ENCODE data around the gene DNAJB8. TPM values are rescaled to one million over a fixed set of nuclear protein-coding genes. Genes with fewer than 3 reads are reported as not detected.

Gene DNAJB8
- total RNA-seq, 2 experiments from 2014 or later: not detected

DNA sequence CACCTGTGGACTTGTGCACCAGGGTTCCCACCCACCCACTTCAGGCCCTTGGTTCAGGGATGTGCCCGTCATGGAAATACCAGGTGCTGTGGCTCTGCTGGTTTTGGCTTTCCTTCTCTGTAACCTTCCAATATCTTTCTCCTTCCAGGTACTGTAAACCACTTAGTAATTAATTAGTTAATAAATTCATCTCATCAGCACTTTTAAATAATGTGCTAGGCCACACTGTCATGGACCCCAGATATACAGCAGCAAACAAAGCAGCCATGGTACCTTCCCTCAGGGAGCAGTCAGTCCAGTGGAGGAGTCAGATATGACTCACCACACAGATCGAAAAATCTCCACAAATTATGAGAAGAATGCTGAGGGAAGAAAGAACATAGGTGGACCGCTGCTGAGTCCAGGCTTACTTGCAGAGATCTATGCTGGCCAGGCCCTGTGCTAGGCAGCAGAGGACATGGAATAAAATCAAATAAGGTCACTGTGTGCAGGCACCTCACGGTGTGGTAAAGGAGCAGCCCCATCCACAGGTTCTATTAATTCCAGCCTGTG lies 33.1 kb upstream of the DNAJB8 start:
- DNase-seq: no peak
- Mint-ChIP-seq H3K27ac (no peak overlapping the region), H3K27me3 (peaks cover 35% of the 10 kb centered on the region), H3K36me3 (no peaks in the 10 kb centered on the region), H3K9me3 (no peaks in the 10 kb centered on the region), H3K4me1 (ENCODE audit: low read depth) (peaks cover 5% of the 10 kb centered on the region), H3K4me3 (no peak overlapping the region)
- intact Hi-C loops (cut with micrococcal nuclease): no loop called here
- ChIA-PET POLR2A (no interaction called here), CTCF (interaction anchor here (0.8 to 1.6 kb wide), 4 partner anchors 11 to 73 kb away, joined by 3 to 19 read pairs (median 3); no protein-coding TSS in a partner anchor)

DNA sequence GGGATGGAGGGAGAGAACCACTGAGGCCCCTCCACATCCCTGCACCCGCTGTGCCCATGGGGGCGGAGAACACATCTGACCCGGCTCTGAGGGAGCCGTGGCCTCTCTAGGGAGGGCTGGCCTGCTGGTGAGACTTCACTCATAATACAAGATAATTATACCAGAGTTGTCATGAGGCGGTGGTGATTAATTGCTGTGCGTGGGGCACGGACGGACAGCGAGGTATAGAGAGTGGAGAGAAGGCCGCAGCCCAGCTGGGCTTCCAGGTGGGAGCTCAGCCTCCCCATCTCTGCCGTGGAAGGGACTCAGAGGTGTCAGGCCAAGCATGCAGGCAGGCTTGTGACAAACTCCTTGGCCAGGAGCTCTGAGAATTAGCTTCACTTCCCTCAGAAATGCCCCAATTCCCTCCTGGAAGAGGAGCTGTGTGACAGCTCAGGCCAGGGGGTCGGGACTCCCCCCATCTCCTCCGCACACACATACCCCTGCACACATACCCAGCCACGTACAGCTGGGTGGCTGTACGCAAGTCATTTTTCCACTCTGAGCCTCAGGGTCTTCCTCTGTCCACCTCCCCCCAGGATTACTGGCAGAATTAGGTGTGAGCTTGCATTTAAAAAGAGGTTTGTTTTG lies 32.3 kb upstream of the DNAJB8 start:
- no peaks in the 10 kb centered on the region for H3K9me3 Mint-ChIP-seq
- H3K27ac Mint-ChIP-seq: no peak overlapping the region
- no peak overlapping the region for H3K4me3 Mint-ChIP-seq
- ChIA-PET CTCF (interaction anchor here (0.8 to 1.6 kb wide), 5 partner anchors 12 to 72 kb away, joined by 3 to 19 read pairs (median 3); no protein-coding TSS in a partner anchor), POLR2A (no interaction called here)
- H3K4me1 Mint-ChIP-seq (ENCODE audit: low read depth): peaks cover 5% of the 10 kb centered on the region
- peaks cover 41% of the 10 kb centered on the region for H3K27me3 Mint-ChIP-seq
- H3K36me3 Mint-ChIP-seq: no peaks in the 10 kb centered on the region
- intact Hi-C loops (cut with micrococcal nuclease): no loop called here
- DNase-seq: no peak

DNA sequence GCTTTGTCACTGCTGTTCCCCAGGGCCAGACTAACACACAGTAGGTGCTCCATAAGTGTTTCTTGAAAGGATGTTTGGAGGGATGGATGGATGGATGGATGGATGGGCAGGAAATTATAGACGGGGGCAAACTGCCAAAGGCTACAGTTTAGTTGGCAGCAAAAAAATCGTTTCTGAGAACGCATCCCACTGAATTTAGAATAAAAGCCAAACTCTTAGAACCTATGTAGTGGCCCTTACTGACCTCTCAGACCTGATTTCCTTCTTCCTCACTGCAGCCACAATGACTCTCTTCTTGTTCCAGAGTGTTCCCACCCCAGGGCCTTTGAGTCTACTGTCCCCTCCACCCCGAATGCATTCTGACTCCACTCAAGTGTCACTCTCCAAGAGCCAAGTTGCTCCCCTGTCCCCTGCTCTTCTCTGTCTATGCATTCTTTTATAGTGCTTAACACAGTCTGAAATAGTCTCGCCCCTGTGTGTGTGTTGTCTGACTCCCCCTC lies 31.5 kb upstream of the DNAJB8 start:
- no peaks in the 10 kb centered on the region for H3K36me3 Mint-ChIP-seq
- peak overlapping the region; percentile 1 for H3K4me3 Mint-ChIP-seq
- ChIA-PET CTCF (interaction anchor here (0.8 to 1.8 kb wide), 12 partner anchors 9 to 291 kb away, joined by 3 to 25 read pairs (median 4); no protein-coding TSS in a partner anchor), POLR2A (no interaction called here)
- intact Hi-C loops (cut with micrococcal nuclease): no loop called here
- H3K4me1 Mint-ChIP-seq (ENCODE audit: low read depth): peaks cover 7% of the 10 kb centered on the region
- no peak overlapping the region for H3K27ac Mint-ChIP-seq
- DNase-seq: no peak
- H3K27me3 Mint-ChIP-seq: peaks cover 47% of the 10 kb centered on the region
- no peaks in the 10 kb centered on the region for H3K9me3 Mint-ChIP-seq

DNA sequence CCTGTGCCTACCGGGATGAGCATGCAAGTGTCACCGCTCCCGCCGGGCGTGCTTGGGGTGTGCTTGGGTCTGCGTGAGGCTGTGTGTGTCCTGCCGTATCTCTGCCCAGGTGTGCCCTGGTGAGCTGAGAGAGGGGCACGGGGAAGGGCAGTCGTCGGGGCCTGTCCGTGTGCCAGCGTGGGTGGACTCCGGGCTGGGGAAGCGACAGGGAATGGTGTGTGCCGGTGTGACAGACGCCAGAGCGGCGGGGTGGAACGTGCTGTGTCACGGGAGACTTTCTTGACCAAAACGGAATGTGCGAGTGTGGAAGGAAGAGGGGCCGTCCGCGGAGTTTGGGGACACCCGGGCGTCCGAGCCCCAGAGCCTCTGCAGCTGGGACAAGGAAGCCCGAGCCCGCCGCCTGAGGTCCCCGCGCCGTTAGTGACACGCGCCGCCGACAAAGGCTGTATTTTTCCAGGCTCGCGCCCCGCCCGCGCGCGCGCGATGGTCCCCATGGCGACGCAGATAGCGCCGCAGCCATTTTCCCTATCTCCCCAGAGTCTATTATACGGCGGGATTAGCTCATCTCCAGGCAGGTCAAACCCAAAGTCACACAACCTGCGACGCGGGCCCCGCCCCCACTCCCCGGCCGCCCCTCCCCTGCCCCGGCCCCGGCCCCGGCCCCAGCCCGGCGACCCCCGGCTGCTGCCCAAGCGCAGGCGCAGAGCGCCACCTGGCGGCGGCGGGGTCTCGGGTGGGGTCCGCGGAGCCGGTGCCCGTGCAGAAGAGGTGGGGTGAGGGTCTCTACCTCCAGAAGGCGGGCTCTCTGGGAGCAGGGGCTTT lies 30.8 kb upstream of the DNAJB8 start:
- intact Hi-C loops (cut with micrococcal nuclease): loop anchor here (1.0 kb wide), 1 partner anchor 71 kb away; no protein-coding TSS in a partner anchor
- no peak overlapping the region for H3K27ac Mint-ChIP-seq
- ChIA-PET CTCF (interaction anchor here (0.6 to 1.8 kb wide), 17 partner anchors 9 to 402 kb away, joined by 3 to 25 read pairs (median 3); no protein-coding TSS in a partner anchor), POLR2A (no interaction called here)
- DNase-seq: peak; percentile 77
- H3K27me3 Mint-ChIP-seq: peaks cover 46% of the 10 kb centered on the region
- no peaks in the 10 kb centered on the region for H3K36me3 Mint-ChIP-seq
- H3K4me1 Mint-ChIP-seq (ENCODE audit: low read depth): peaks cover 7% of the 10 kb centered on the region
- H3K4me3 Mint-ChIP-seq: peak overlapping the region; percentile 60
- no peaks in the 10 kb centered on the region for H3K9me3 Mint-ChIP-seq

DNA sequence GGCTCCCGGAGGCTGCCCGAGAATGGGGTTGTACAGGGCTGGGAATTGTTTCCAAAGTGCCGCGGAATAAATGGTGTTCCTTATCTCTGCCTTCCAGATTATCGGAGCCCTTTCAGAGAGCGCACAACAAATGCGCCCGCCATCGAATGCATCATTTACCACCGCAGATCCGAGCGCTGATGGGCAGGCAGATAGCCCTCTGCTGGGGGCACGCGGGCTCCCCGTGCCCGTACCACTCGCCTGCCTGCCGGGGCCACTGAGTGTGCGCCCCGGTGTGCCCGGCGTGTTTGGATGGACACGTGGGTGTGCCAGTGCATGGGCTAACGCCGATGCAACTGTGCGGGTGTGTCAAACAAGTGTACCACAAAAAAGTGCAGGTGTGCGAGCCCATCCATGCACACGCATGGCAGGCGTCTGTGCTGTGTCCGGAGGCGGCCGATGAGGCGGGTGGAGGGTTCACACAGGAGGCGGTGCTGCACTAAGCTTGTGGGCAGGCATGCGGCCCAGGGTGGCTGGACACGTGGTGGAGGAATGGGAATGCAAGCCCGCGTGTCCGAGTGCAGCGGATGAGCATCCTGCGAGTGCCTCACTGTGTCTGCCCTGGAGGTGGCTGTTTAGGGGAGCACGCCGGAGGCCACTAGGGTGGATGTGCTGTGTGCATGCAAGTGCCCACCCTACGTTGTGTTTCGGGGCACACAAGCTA lies 30.1 kb upstream of the DNAJB8 start:
- CTCF ChIA-PET: interaction anchor here (0.7 to 1.8 kb wide), 13 partner anchors 9 to 402 kb away, joined by 3 to 25 read pairs (median 3); no protein-coding TSS in a partner anchor
- no peaks in the 10 kb centered on the region for H3K36me3 Mint-ChIP-seq
- H3K27ac Mint-ChIP-seq: no peak overlapping the region
- peak overlapping the region; percentile 60 for H3K4me3 Mint-ChIP-seq
- POLR2A ChIA-PET: no interaction called here
- intact Hi-C loops (cut with micrococcal nuclease): loop anchor here (1.0 kb wide), 1 partner anchor 70 kb away; no protein-coding TSS in a partner anchor
- peaks cover 48% of the 10 kb centered on the region for H3K27me3 Mint-ChIP-seq
- no peak for DNase-seq
- peaks cover 12% of the 10 kb centered on the region for H3K4me1 Mint-ChIP-seq (ENCODE audit: low read depth)
- no peaks in the 10 kb centered on the region for H3K9me3 Mint-ChIP-seq

DNA sequence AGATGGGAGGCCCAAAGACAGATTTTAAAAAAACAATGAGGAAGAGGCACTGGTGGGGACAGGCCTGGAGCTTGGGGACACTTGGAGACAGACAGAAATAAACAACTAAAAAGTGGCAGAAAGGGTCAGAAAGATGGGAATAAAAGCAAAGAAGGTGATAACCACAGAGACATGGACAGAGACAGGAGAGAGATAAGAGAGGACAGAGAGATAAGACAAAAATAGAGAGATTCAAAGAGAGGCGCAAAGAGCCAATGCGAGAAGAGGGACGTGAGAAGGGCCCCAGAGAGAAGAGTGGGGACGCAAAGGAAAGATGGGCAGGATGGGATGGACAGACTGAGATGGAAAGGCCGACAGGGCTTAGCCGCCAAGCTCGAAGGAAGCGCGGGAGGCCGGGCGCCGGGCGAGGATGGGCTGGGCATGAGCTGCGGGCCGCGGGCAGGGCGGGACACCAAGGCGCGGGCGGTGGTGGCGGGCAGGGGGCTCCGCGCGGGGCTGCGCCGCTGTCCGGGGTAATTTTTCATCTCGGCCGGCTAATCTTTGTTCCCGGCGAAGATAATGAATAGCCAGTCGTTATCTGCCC lies 29.4 kb upstream of the DNAJB8 start:
- Mint-ChIP-seq H3K27ac (no peak overlapping the region), H3K4me1 (ENCODE audit: low read depth) (peaks cover 15% of the 10 kb centered on the region), H3K4me3 (no peak overlapping the region), H3K36me3 (no peaks in the 10 kb centered on the region), H3K27me3 (peaks cover 55% of the 10 kb centered on the region), H3K9me3 (no peaks in the 10 kb centered on the region)
- intact Hi-C loops (cut with micrococcal nuclease): no loop called here
- POLR2A ChIA-PET: no interaction called here
- no peak for DNase-seq
- CTCF ChIA-PET: interaction anchor here (1.8 to 2.0 kb wide), 2 partner anchors 69 to 70 kb away, joined by 7 to 25 read pairs; no protein-coding TSS in a partner anchor

DNA sequence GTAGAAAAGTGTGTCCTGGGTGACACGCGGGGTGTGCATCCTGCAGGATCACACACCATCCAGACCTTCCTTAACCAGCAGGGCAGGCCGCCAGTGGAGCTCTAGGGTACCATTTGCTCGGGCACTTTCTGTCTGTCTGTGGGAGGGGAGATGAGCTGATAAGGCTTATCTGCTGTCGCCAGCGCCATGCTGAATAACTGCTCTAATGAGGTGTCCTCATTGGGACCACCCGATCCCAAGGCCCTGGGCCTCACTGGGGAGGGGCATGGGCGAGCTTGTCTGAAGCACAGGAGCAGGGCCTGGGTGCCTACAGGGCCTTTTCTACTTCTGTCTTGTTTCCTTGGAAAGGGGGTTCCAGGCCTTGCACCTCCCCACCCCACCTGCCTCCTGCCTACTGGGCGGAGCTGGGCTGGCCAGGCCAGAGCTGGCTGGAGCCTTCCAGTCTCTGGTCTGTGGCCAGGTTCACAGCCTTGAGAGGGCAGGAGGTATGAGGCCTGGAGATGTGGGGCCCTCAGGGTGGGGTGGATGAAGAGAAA lies 28.8 kb upstream of the DNAJB8 start:
- no peaks in the 10 kb centered on the region for H3K36me3 Mint-ChIP-seq
- DNase-seq: no peak
- intact Hi-C loops (cut with micrococcal nuclease): no loop called here
- H3K27me3 Mint-ChIP-seq: peaks cover 59% of the 10 kb centered on the region
- POLR2A ChIA-PET: no interaction called here
- no peaks in the 10 kb centered on the region for H3K9me3 Mint-ChIP-seq
- H3K27ac Mint-ChIP-seq: no peak overlapping the region
- no peak overlapping the region for H3K4me3 Mint-ChIP-seq
- H3K4me1 Mint-ChIP-seq (ENCODE audit: low read depth): peaks cover 19% of the 10 kb centered on the region
- CTCF ChIA-PET: interaction anchor here (2.0 kb wide), 1 partner anchor 69 kb away, joined by 7 read pairs; no protein-coding TSS in a partner anchor

DNA sequence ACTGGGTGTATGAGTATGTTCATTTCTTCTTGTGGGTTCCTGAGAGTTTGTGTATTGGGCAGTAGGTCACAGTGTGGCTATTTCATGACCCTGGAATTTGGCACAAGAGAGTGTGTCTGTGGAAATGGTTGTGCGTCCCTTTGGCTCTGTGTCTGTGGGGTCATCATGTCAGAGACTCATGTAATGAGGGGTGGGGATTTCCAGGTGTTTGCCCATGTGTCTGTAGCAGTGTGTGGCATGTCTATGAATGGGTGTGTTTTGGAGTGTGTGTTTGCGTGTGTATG lies 27.6 kb upstream of the DNAJB8 start:
- DNase-seq: peak; percentile 2
- H3K36me3 Mint-ChIP-seq: no peaks in the 10 kb centered on the region
- H3K27me3 Mint-ChIP-seq: peaks cover 64% of the 10 kb centered on the region
- CTCF ChIA-PET: interaction anchor here (2.0 kb wide), 1 partner anchor 68 kb away, joined by 7 read pairs; no protein-coding TSS in a partner anchor
- intact Hi-C loops (cut with micrococcal nuclease): loop anchor here (5.0 kb wide), 1 partner anchor 113 kb away; no protein-coding TSS in a partner anchor
- H3K27ac Mint-ChIP-seq: no peak overlapping the region
- no peak overlapping the region for H3K4me3 Mint-ChIP-seq
- POLR2A ChIA-PET: no interaction called here
- peaks cover 24% of the 10 kb centered on the region for H3K4me1 Mint-ChIP-seq (ENCODE audit: low read depth)
- no peaks in the 10 kb centered on the region for H3K9me3 Mint-ChIP-seq

DNA sequence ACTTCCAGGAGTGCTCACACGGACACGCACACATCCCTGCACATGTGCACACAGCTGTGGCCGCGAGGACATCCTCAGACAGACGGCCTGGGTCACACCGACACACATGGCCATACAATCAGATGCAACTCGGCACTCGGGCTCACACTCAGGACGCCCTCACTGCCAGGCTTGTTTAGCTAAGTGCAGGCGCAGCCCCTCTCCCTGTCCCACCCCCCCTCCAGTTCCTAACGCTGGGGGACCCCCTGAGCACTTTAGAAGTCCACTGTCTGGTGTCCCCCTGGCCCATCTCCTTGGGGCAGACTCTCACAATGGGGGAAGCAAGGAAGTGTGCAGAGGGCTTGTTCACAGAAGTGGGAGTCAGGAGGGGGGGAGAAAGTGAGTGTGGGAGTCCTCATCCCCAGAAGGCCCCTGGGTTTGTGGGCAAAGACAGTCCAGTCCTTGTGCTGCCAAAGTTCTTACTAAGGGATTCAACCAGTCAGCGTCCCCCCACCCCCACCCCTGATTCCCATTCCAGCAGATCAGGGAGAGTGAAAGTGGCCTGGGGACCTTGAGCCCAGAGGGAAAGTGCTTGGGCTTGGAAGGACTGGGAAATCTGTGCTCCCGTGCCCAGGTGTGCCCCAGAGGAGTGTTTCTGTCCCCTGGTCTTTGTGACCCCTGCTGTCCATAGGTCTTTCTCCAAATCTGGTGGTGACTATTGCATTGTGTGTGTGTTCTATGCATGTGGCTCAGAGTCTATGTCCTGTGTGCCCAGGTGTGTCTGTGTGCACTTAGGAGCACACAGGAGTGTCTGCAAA lies 27.1 kb upstream of the DNAJB8 start:
- intact Hi-C loops (cut with micrococcal nuclease): loop anchor here (2.0 to 5.0 kb wide), 2 partner anchors 114 to 419 kb away; no protein-coding TSS in a partner anchor
- no peaks in the 10 kb centered on the region for H3K36me3 Mint-ChIP-seq
- H3K27ac Mint-ChIP-seq: no peak overlapping the region
- no peaks in the 10 kb centered on the region for H3K9me3 Mint-ChIP-seq
- peaks cover 24% of the 10 kb centered on the region for H3K4me1 Mint-ChIP-seq (ENCODE audit: low read depth)
- H3K27me3 Mint-ChIP-seq: peaks cover 61% of the 10 kb centered on the region
- POLR2A ChIA-PET: no interaction called here
- CTCF ChIA-PET: interaction anchor here (2.7 kb wide), 1 partner anchor 68 kb away, joined by 16 read pairs; no protein-coding TSS in a partner anchor
- no peak overlapping the region for H3K4me3 Mint-ChIP-seq
- DNase-seq: peak; percentile 8

DNA sequence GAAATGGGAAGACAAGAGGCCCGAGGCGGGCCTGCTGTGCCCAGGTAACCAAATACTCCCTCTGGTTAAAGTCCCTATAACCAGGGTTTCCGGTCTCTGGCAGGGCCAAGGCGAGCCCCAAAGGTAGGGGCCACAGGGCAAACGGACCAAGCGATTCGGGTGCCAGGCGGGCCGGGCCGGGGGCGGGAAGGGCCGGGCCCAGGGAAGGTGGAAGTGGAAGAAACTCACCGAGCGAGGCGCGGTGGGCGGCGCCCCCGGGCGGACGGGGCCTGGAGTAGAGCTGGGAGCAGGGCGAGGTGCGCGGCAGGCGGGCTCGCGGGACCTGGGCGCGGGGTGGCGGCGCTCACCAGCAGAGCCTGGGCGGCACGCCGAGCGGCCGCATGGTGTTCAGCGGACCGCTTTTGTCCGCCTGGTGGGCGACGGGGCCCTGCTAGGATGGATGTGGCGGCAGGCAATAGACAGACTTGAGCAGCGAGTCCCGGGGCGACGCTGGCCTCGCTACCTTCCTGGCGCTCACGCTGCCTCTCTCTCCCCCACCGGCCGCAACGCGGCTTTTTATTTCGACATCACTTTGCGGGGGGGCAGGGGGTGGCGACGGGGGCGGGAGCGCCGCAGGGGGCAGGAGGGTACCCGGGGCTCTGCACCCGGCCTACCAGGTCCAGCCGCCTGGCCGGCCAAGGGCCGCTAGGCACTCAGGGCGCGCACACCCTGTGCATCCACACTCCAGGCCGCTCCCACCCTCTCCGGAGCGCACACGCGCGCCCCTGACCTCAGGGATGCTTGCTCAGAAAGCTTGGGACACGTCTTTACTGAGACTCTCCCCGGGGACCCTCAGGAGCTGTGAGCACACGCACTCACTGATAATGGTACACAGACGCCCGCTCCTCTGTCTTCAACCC lies 26.2 kb upstream of the DNAJB8 start, which contains the start of gene GATA2:
TSS of gene GATA2 (minus strand) at position 531 of the 899 bp plus-strand sequence. CDS start 6,170 bp downstream, outside the sequence.
- peak; percentile 58 for DNase-seq
- POLR2A ChIA-PET: no interaction called here
- CTCF ChIA-PET: interaction anchor here (2.7 kb wide), 1 partner anchor 67 kb away, joined by 16 read pairs; no protein-coding TSS in a partner anchor
- H3K4me3 Mint-ChIP-seq: no peak within 1 kb of the TSS
- no peaks in the 10 kb centered on the region for H3K9me3 Mint-ChIP-seq
- H3K36me3 Mint-ChIP-seq: no peaks in the 10 kb centered on the region
- no peak within 1 kb of the TSS for H3K27ac Mint-ChIP-seq
- H3K27me3 Mint-ChIP-seq: peaks cover 61% of the 10 kb centered on the region
- peaks cover 30% of the 10 kb centered on the region for H3K4me1 Mint-ChIP-seq (ENCODE audit: low read depth)
- intact Hi-C loops (cut with micrococcal nuclease): loop anchor here (2.0 to 5.0 kb wide), 2 partner anchors 114 to 418 kb away; no protein-coding TSS in a partner anchor
